ENCODE data around the gene SH3RF3.

SH3RF3 gene

DNA sequence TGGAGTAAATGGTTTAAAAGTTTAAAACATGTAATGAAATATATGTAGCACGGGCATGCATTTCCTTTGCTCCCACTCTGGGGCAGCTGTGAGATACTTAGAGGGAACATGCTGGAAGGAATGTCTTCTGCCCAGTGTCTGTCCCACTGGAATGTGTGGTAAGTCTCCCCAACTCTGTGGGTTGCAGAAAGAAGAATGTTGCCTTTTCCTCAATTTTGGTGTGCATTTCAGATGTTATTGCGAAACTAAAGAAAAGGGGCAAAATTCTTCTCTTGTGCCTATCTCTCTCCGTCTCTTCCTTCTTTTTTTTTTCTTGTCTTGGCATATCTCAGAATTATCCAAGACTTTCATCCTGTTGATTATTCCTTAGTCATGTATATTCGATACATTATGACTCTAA is 201.1 kb downstream of the SH3RF3 start:
- ChIA-PET CTCF (no interaction called here), POLR2A (no interaction called here)
- peak; percentile 78 for DNase-seq (ENCODE audit: low read depth, low spot score)
- no peak overlapping the region for H3K4me3 ChIP-seq (ENCODE audit: low read depth, low read length)
- TF ChIP-seq, protein P1, sequence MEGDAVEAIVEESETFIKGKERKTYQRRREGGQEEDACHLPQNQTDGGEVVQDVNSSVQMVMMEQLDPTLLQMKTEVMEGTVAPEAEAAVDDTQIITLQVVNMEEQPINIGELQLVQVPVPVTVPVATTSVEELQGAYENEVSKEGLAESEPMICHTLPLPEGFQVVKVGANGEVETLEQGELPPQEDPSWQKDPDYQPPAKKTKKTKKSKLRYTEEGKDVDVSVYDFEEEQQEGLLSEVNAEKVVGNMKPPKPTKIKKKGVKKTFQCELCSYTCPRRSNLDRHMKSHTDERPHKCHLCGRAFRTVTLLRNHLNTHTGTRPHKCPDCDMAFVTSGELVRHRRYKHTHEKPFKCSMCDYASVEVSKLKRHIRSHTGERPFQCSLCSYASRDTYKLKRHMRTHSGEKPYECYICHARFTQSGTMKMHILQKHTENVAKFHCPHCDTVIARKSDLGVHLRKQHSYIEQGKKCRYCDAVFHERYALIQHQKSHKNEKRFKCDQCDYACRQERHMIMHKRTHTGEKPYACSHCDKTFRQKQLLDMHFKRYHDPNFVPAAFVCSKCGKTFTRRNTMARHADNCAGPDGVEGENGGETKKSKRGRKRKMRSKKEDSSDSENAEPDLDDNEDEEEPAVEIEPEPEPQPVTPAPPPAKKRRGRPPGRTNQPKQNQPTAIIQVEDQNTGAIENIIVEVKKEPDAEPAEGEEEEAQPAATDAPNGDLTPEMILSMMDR (IDR thresholded peaks at IDR 0.05; ENCODE audit: insufficient read depth, low read length, missing control alignments): no peak

DNA sequence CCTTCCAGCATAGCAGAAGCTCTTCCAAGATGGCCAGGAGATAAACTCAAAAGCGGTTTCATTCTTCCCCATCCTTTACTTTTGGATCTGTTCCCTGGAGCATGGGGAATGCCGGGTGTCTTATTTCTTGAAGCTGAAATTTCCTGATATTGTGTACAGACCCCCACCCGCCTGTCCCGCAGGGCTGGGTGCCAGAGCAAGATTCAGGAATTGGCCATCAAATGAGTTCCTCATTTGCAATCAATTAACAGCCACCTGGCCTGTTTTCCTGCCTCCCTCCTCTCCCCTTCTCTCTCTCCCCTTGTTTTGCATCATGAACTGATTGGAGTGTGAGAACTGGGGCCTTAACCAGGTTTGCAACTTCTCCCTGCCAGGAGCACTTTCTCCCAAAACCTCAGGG is 202.1 kb downstream of the SH3RF3 start:
- ChIA-PET CTCF (interaction anchor here (1.2 to 2.5 kb wide), 3 partner anchors 9 to 203 kb away, joined by 3 to 15 read pairs (median 8); partner anchors contain the start of gene SH3RF3), POLR2A (interaction anchor here (1.8 kb wide), 1 partner anchor 202 kb away, joined by 6 read pairs; the partner anchor contains the start of gene SH3RF3)
- TF ChIP-seq, protein P1 (IDR thresholded peaks at IDR 0.05; ENCODE audit: insufficient read depth, low read length, missing control alignments): no peak
- H3K4me3 ChIP-seq (ENCODE audit: low read depth, low read length): no peak overlapping the region
- no peak for DNase-seq (ENCODE audit: low read depth, low spot score)

DNA sequence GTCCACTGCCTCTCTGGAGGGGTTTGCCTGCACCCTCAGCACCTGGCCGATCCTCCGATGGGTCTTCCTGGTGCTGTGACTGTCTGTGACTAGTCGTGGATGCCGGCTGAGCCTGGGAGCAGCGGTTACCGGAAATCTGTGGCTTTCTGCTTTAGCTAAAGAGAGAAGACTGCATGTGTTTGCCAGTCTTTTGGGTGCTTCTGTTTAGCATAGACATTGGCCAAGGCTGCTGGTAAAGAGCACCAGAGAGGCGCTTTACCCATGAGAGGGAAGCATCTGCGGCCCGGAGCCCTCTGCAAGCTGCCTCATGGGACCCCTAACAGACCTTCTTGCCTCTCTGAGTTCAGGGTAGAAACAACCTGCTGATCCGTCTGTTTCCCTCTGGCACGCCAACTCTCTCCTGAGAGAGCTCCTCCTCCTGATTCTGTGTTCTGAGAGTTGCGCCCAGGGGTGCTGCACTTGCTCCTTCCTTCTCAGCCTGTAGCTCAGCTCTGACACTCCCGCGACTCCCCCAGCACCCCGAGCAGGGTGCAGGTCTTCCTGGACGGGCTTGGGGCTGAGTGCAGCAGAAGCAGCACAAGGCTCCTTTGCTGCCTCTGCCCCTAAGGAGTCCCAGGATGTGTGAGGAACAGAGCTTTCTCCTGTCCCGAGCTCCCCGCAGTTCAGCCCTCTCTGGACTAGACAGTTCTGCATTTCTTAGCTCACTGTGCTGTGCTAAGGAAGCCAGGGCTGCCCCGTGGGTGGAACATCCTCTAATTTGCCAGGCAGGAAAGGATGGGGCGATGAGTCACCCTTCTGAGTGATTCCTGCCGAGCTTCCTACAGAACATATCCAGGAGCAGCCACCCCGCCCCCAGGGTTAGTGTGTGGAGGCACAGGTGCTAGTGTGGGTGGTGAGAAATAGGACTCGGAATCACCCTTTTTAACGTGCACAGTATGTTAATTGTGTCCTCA is 203.2 kb downstream of the SH3RF3 start:
- TF ChIP-seq, protein P1 (IDR thresholded peaks at IDR 0.05; ENCODE audit: insufficient read depth, low read length, missing control alignments): no peak
- peak overlapping the region; percentile 48 for H3K4me3 ChIP-seq (ENCODE audit: low read depth, low read length)
- CTCF ChIA-PET: interaction anchor here (0.8 to 2.5 kb wide), 9 partner anchors 8 to 204 kb away, joined by 3 to 15 read pairs (median 4); partner anchors contain the start of gene SH3RF3
- no peak for DNase-seq (ENCODE audit: low read depth, low spot score)
- POLR2A ChIA-PET: interaction anchor here (0.5 to 1.8 kb wide), 10 partner anchors 9 to 203 kb away, joined by 3 to 9 read pairs (median 3); partner anchors contain the start of gene SH3RF3

DNA sequence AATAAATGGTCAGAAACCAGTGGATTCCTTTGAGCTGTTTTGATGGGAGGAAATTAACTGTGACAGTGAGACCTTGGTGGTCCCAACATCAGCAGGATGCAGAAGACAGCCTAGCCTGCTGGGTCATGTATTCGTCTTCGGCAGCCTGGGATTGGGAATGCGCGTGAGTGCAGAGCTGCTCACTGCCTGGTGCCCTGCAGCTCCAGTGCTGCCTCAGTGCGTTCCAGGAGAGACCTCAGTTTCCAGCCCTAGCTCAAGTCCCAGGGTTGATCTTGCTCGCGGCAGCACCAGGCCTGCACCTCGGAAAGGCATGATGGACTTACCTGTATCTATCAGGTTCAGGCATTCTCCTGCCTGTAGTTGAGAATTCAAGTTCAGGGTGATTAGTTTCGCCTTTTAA is 203.9 kb downstream of the SH3RF3 start:
- H3K4me3 ChIP-seq (ENCODE audit: low read depth, low read length): no peak overlapping the region
- CTCF ChIA-PET: interaction anchor here (0.8 to 2.5 kb wide), 8 partner anchors 10 to 205 kb away, joined by 3 to 15 read pairs (median 4); partner anchors contain the start of gene SH3RF3
- TF ChIP-seq, protein P1 (IDR thresholded peaks at IDR 0.05; ENCODE audit: insufficient read depth, low read length, missing control alignments): no peak
- POLR2A ChIA-PET: interaction anchor here (0.8 to 1.8 kb wide), 6 partner anchors 10 to 204 kb away, joined by 3 to 9 read pairs (median 4); partner anchors contain the start of gene SH3RF3
- DNase-seq (ENCODE audit: low read depth, low spot score): no peak

DNA sequence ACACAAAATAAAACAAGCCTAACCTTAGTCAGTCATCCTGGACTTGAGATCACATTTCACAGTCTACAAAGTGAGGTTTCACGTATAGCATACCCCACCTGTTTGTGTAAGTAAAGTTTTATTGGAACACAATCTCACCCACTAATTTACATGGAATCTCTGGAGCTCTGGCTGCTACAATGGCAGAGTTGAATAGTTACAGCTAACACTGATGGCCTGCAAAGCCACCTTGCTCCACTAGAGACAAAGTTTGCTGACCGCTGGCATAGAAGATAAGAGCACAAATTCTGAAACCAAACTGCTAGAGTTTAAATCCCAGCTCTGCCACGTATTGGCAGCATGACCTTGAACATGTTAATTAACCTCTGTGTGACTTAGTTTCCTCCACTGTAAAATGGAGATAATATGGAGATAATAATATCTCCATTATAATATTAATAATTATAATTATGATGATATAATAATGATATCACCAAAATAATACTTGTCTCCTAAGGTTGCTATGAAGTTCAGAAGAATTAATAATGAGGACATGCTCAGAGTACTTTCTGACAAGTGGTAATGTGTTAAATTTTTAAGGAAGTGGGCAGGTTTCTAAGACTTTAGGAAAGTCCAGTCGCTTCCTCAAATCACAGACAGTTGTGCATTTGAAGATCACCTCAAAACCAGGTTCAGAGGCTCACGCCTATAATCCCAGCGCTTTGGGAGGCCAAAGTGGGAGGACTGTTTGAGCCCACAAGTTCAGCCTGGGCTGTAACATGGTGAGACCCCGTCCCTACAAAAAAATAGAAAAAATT is 204.6 kb downstream of the SH3RF3 start:
- no peak for DNase-seq (ENCODE audit: low read depth, low spot score)
- no peak overlapping the region for H3K4me3 ChIP-seq (ENCODE audit: low read depth, low read length)
- ChIA-PET POLR2A (no interaction called here), CTCF (interaction anchor here (1.2 kb wide), 2 partner anchors 166 to 201 kb away, joined by 3 read pairs; no protein-coding TSS in a partner anchor)
- TF ChIP-seq, protein P1 (IDR thresholded peaks at IDR 0.05; ENCODE audit: insufficient read depth, low read length, missing control alignments): peak; percentile 41

All from AG04449 (cell line).